Ovary (tissue), 3 donors: ENCODE data around the gene GHRH.

Experiments
- CTCF ChIP-seq, 3 donors: fragments of 450-650 bp in 2 of 3; fragments of 200-600 bp in 1 of 3; IDR thresholded peaks; one replicate each; pipeline versions ENCODE4 v1.5.1 to v1.8.0; 2016 to 2022; ENCODE audit warnings: antibody characterized with exemption in 3 of 3, mild to moderate bottlenecking in 1 of 3
- EP300 ChIP-seq: sonication (generic); formaldehyde crosslinking; IDR thresholded peaks from one replicate; pipeline ENCODE4 v1.6.1; 2017; ENCODE audit warnings: antibody characterized with exemption
- donor health status: DM: no; HTN: no; CAD: no.

- no peak for TF ChIP-seq EP300
- no peak for TF ChIP-seq CTCF (IDR thresholded peaks at IDR 0.05)
Measured at GRCh38 chr20:37302981-37303380, 41.4 kb upstream of the GHRH start.
